ENCODE data around the gene TMEM266.
A peak's percentile ranks its signal among the peaks of the same experiment; 100 is the strongest.

The TMEM266 gene

GRCh38 chr15:76108021-76108723 is 48.4 kb downstream of the TMEM266 start:
- no peaks in the 10 kb centered on the region for H3K36me3 ChIP-seq (ENCODE audit: insufficient read depth, insufficient read length, low read length)
- H3K4me3 ChIP-seq (ENCODE audit: insufficient read length, low read depth): no peak overlapping the region
- H3K27me3 ChIP-seq (ENCODE audit: insufficient read depth, insufficient read length): no peaks in the 10 kb centered on the region
- DNase-seq (ENCODE audit: low read depth, low spot score): peak; percentile 27
- H3K9ac ChIP-seq (ENCODE audit: insufficient read length, low read depth): no peak overlapping the region
- peaks cover 4% of the 10 kb centered on the region for H3K4me1 ChIP-seq (ENCODE audit: insufficient read depth, insufficient read length)
- no peak for TF ChIP-seq YY1 (IDR thresholded peaks at IDR 0.05; ENCODE audit: insufficient read depth, insufficient read length)
- TF ChIP-seq SUZ12 (IDR thresholded peaks at IDR 0.05; ENCODE audit: extremely low read depth, insufficient read depth, insufficient read length): no peak
- no peak for TF ChIP-seq ZNF274 (IDR thresholded peaks at IDR 0.05; ENCODE audit: low read depth, low read length)
- no peaks in the 10 kb centered on the region for H3K9me3 ChIP-seq (ENCODE audit: insufficient read depth, low read length)

- H3K36me3 ChIP-seq (ENCODE audit: insufficient read depth, insufficient read length, low read length): no peaks in the 10 kb centered on the region
- TF ChIP-seq ZNF274 (IDR thresholded peaks at IDR 0.05; ENCODE audit: low read depth, low read length) (no peak), YY1 (IDR thresholded peaks at IDR 0.05; ENCODE audit: insufficient read depth, insufficient read length) (no peak), SUZ12 (IDR thresholded peaks at IDR 0.05; ENCODE audit: extremely low read depth, insufficient read depth, insufficient read length) (no peak)
- H3K27me3 ChIP-seq (ENCODE audit: insufficient read depth, insufficient read length): no peaks in the 10 kb centered on the region
Measured at GRCh38 chr15:76109046-76109445, 49.3 kb downstream of the TMEM266 start.

GRCh38 chr15:76114561-76114960 is 54.8 kb downstream of the TMEM266 start:
- Histone ChIP-seq H3K9me3 (ENCODE audit: insufficient read depth, low read length) (no peaks in the 10 kb centered on the region), H3K36me3 (ENCODE audit: insufficient read depth, insufficient read length, low read length) (no peaks in the 10 kb centered on the region), H3K27me3 (ENCODE audit: insufficient read depth, insufficient read length) (no peaks in the 10 kb centered on the region), H3K9ac (ENCODE audit: insufficient read length, low read depth) (no peak overlapping the region), H3K4me3 (ENCODE audit: insufficient read length, low read depth) (no peak overlapping the region), H3K4me1 (ENCODE audit: insufficient read depth, insufficient read length) (peaks cover 10% of the 10 kb centered on the region)
- no peak for DNase-seq (ENCODE audit: low read depth, low spot score)
- TF ChIP-seq YY1 (IDR thresholded peaks at IDR 0.05; ENCODE audit: insufficient read depth, insufficient read length) (no peak), ZNF274 (IDR thresholded peaks at IDR 0.05; ENCODE audit: low read depth, low read length) (no peak), SUZ12 (IDR thresholded peaks at IDR 0.05; ENCODE audit: extremely low read depth, insufficient read depth, insufficient read length) (no peak)

More at GRCh38 chr15:76109046-76109445, 49.3 kb downstream of the TMEM266 start:
- no peak overlapping the region for H3K4me3 ChIP-seq (ENCODE audit: insufficient read length, low read depth)
- H3K9ac ChIP-seq (ENCODE audit: insufficient read length, low read depth): no peak overlapping the region
- H3K9me3 ChIP-seq (ENCODE audit: insufficient read depth, low read length): no peaks in the 10 kb centered on the region
- H3K4me1 ChIP-seq (ENCODE audit: insufficient read depth, insufficient read length): peaks cover 4% of the 10 kb centered on the region
- no peak for DNase-seq (ENCODE audit: low read depth, low spot score)

- H3K4me3 ChIP-seq (ENCODE audit: insufficient read length, low read depth): no peak overlapping the region
- no peak overlapping the region for H3K9ac ChIP-seq (ENCODE audit: insufficient read length, low read depth)
- no peaks in the 10 kb centered on the region for H3K9me3 ChIP-seq (ENCODE audit: insufficient read depth, low read length)
- DNase-seq (ENCODE audit: low read depth, low spot score): peak; percentile 71
- no peak for TF ChIP-seq YY1 (IDR thresholded peaks at IDR 0.05; ENCODE audit: insufficient read depth, insufficient read length)
- no peak for TF ChIP-seq SUZ12 (IDR thresholded peaks at IDR 0.05; ENCODE audit: extremely low read depth, insufficient read depth, insufficient read length)
- TF ChIP-seq ZNF274 (IDR thresholded peaks at IDR 0.05; ENCODE audit: low read depth, low read length): no peak
- no peaks in the 10 kb centered on the region for H3K27me3 ChIP-seq (ENCODE audit: insufficient read depth, insufficient read length)
- H3K36me3 ChIP-seq (ENCODE audit: insufficient read depth, insufficient read length, low read length): no peaks in the 10 kb centered on the region
- peaks cover 10% of the 10 kb centered on the region for H3K4me1 ChIP-seq (ENCODE audit: insufficient read depth, insufficient read length)
Measured at GRCh38 chr15:76116138-76116885, 56.5 kb downstream of the TMEM266 start.

GRCh38 chr15:76117181-76117580 is 57.4 kb downstream of the TMEM266 start:
- no peak overlapping the region for H3K9ac ChIP-seq (ENCODE audit: insufficient read length, low read depth)
- peaks cover 10% of the 10 kb centered on the region for H3K4me1 ChIP-seq (ENCODE audit: insufficient read depth, insufficient read length)
- DNase-seq (ENCODE audit: low read depth, low spot score): no peak
- no peaks in the 10 kb centered on the region for H3K9me3 ChIP-seq (ENCODE audit: insufficient read depth, low read length)
- H3K27me3 ChIP-seq (ENCODE audit: insufficient read depth, insufficient read length): no peaks in the 10 kb centered on the region
- TF ChIP-seq YY1 (IDR thresholded peaks at IDR 0.05; ENCODE audit: insufficient read depth, insufficient read length): no peak
- no peak for TF ChIP-seq ZNF274 (IDR thresholded peaks at IDR 0.05; ENCODE audit: low read depth, low read length)
- TF ChIP-seq SUZ12 (IDR thresholded peaks at IDR 0.05; ENCODE audit: extremely low read depth, insufficient read depth, insufficient read length): no peak
- H3K4me3 ChIP-seq (ENCODE audit: insufficient read length, low read depth): no peak overlapping the region
- no peaks in the 10 kb centered on the region for H3K36me3 ChIP-seq (ENCODE audit: insufficient read depth, insufficient read length, low read length)

- H3K9me3 ChIP-seq (ENCODE audit: insufficient read depth, low read length): no peaks in the 10 kb centered on the region
- H3K4me3 ChIP-seq (ENCODE audit: insufficient read length, low read depth): no peak overlapping the region
- no peaks in the 10 kb centered on the region for H3K36me3 ChIP-seq (ENCODE audit: insufficient read depth, insufficient read length, low read length)
- DNase-seq (ENCODE audit: low read depth, low spot score): no peak
- peaks cover 10% of the 10 kb centered on the region for H3K4me1 ChIP-seq (ENCODE audit: insufficient read depth, insufficient read length)
- H3K9ac ChIP-seq (ENCODE audit: insufficient read length, low read depth): no peak overlapping the region
- H3K27me3 ChIP-seq (ENCODE audit: insufficient read depth, insufficient read length): no peaks in the 10 kb centered on the region
- no peak for TF ChIP-seq SUZ12 (IDR thresholded peaks at IDR 0.05; ENCODE audit: extremely low read depth, insufficient read depth, insufficient read length)
- no peak for TF ChIP-seq ZNF274 (IDR thresholded peaks at IDR 0.05; ENCODE audit: low read depth, low read length)
- TF ChIP-seq YY1 (IDR thresholded peaks at IDR 0.05; ENCODE audit: insufficient read depth, insufficient read length): no peak
Measured at GRCh38 chr15:76118767-76119166, 59.0 kb downstream of the TMEM266 start.

- H3K4me1 ChIP-seq (ENCODE audit: insufficient read depth, insufficient read length): no peaks in the 10 kb centered on the region
- H3K4me3 ChIP-seq (ENCODE audit: insufficient read length, low read depth): no peak overlapping the region
- H3K9ac ChIP-seq (ENCODE audit: insufficient read length, low read depth): no peak overlapping the region
- no peak for TF ChIP-seq ZNF274 (IDR thresholded peaks at IDR 0.05; ENCODE audit: low read depth, low read length)
- TF ChIP-seq SUZ12 (IDR thresholded peaks at IDR 0.05; ENCODE audit: extremely low read depth, insufficient read depth, insufficient read length): no peak
- no peaks in the 10 kb centered on the region for H3K9me3 ChIP-seq (ENCODE audit: insufficient read depth, low read length)
- no peaks in the 10 kb centered on the region for H3K36me3 ChIP-seq (ENCODE audit: insufficient read depth, insufficient read length, low read length)
- no peak for DNase-seq (ENCODE audit: low read depth, low spot score)
- no peaks in the 10 kb centered on the region for H3K27me3 ChIP-seq (ENCODE audit: insufficient read depth, insufficient read length)
Measured at GRCh38 chr15:76123031-76123430, 63.2 kb downstream of the TMEM266 start.
